Measurements from ENCODE around the gene SMC1B.
A peak's percentile ranks its signal among the peaks of the same experiment; 100 is the strongest.

Gene SMC1B

DNA sequence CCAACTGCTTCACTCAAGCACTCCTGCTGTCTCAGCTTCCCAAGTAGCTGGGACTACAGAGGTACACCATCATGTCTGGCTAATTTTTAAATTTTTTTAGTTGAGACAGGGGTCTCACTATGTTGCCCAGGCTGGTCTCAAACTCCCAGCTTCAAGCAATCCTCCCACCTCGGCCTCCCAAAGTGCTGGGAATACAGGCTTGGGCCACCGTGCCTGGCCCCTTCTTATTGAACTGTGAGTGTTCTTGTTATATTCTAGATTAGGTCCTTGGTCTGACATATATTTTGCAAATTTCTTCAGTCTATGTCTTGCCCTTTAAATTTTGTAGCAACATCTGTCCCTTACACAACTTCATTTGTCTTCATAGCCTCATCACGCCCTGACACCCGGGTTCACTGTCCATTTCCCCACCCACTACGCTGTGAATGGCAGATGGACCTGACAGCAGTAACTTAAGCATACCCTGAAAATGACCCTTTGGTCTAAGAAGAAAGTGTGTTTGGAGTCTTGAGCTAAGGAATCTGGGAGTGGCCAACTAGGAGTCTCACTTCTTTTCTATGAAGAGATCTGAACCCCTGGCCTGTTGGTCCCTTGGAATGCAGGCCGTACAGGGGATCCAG, 107.8 kb downstream of the SMC1B start:
- TF ChIP-seq, protein P1, sequence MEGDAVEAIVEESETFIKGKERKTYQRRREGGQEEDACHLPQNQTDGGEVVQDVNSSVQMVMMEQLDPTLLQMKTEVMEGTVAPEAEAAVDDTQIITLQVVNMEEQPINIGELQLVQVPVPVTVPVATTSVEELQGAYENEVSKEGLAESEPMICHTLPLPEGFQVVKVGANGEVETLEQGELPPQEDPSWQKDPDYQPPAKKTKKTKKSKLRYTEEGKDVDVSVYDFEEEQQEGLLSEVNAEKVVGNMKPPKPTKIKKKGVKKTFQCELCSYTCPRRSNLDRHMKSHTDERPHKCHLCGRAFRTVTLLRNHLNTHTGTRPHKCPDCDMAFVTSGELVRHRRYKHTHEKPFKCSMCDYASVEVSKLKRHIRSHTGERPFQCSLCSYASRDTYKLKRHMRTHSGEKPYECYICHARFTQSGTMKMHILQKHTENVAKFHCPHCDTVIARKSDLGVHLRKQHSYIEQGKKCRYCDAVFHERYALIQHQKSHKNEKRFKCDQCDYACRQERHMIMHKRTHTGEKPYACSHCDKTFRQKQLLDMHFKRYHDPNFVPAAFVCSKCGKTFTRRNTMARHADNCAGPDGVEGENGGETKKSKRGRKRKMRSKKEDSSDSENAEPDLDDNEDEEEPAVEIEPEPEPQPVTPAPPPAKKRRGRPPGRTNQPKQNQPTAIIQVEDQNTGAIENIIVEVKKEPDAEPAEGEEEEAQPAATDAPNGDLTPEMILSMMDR (IDR thresholded peaks at IDR 0.05; ENCODE audit: insufficient read depth, low read depth, low read length, missing control alignments), result no peak
- DNase-seq (ENCODE audit: low read depth), result no peak
- no peak overlapping the region for H3K4me3 ChIP-seq (ENCODE audit: low read depth, low read length)

- TF ChIP-seq, protein P1 (IDR thresholded peaks at IDR 0.05; ENCODE audit: insufficient read depth, low read depth, low read length, missing control alignments), result no peak
- no peak overlapping the region for H3K4me3 ChIP-seq (ENCODE audit: low read depth, low read length)
- no peak for DNase-seq (ENCODE audit: low read depth)
Observed at GRCh38 chr22:45304971-45305370, 108.4 kb downstream of the SMC1B start.

DNA sequence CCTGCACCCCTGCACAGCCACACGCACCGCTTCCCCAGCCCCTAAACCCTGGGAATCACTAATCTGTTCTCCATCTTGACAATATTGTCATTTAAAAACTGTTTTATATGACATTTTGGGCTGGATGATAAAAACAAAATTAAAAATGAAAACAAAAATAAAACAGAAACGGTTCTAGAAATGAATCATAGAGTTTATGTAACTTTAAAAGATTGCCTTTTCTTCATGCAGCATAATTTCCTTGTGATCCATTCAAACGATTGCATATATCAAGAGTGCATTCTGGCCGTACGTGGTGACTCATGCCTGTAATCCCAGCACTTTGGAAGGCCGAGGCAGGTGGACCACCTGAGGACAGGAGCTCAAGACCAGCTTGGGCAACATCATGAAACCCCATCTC, 110.2 kb downstream of the SMC1B start:
- DNase-seq (ENCODE audit: low read depth), result no peak
- no peak overlapping the region for H3K4me3 ChIP-seq (ENCODE audit: low read depth, low read length)
- TF ChIP-seq, protein P1 (IDR thresholded peaks at IDR 0.05; ENCODE audit: insufficient read depth, low read depth, low read length, missing control alignments), result no peak

- TF ChIP-seq, protein P1 (IDR thresholded peaks at IDR 0.05; ENCODE audit: insufficient read depth, low read depth, low read length, missing control alignments), result no peak
- H3K4me3 ChIP-seq (ENCODE audit: low read depth, low read length), result no peak overlapping the region
- no peak for DNase-seq (ENCODE audit: low read depth)
Observed at GRCh38 chr22:45302751-45303150, 110.6 kb downstream of the SMC1B start.

DNA sequence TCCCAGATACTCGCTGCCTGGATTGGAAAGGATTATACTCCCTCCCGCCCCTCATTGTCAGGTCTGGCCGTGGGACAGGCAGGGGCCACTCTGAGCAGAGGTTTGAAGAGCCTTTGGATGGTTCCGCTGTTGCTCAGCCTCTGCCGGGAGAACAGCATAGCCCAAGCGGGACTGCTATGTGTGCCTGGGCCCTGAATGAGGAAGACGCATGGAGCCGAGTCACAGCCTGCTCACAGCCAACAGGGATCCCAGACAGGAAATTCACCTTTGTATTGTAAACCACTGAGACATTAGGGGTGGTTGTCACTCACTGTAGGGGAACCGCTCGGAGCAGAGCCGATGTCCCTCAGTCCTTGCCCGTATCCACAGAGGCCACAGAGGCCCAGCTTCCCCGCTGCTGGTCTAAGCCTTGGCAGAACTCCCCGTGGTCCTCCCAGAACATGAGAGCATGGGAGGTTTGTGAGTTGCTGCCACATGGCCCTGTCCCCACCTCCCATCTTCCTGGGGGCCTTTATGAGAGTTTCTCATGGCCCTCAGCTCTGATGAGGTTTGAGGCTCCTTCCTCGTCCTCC, 114.4 kb downstream of the SMC1B start:
- TF ChIP-seq, protein P1 (IDR thresholded peaks at IDR 0.05; ENCODE audit: insufficient read depth, low read depth, low read length, missing control alignments), result no peak
- no peak for DNase-seq (ENCODE audit: low read depth)
- H3K4me3 ChIP-seq (ENCODE audit: low read depth, low read length), result no peak overlapping the region

- no peak overlapping the region for H3K4me3 ChIP-seq (ENCODE audit: low read depth, low read length)
- peak; percentile 52 for DNase-seq (ENCODE audit: low read depth)
- TF ChIP-seq, protein P1 (IDR thresholded peaks at IDR 0.05; ENCODE audit: insufficient read depth, low read depth, low read length, missing control alignments), result no peak
Observed at GRCh38 chr22:45296628-45297297, 116.6 kb downstream of the SMC1B start.
